Smooth muscle cell (in vitro differentiated cells): ENCODE measurements around the gene FAM81B. TPM values are rescaled to one million over a fixed set of nuclear protein-coding genes. Genes with fewer than 3 reads are reported as not detected.

ENCODE experiments used
- DNase-seq: peaks from one replicate; lab custom pipeline; 2025; ENCODE audit not compliant: unreplicated experiment; lab: John Stamatoyannopoulos, UW
- H2AFZ ChIP-seq: fragments of 200-600 bp; sonication (generic); 2 replicates; pipeline ENCODE4 v1.6.0; 2016; ENCODE audit warnings: antibody characterized with exemption, low read depth, mild to moderate bottlenecking
- H3F3A ChIP-seq: fragments of 200-600 bp; sonication (generic); 2 replicates; pipeline ENCODE4 v1.6.0; 2017; ENCODE audit warnings: antibody characterized with exemption, low read depth
- H3K27ac ChIP-seq: fragments of 200-600 bp; sonication (generic); 2 replicates; pipeline ENCODE4 v1.5.1; 2016; ENCODE audit warnings: low read depth, mild to moderate bottlenecking
- H3K27me3 ChIP-seq: fragments of 200-600 bp; sonication (generic); 2 replicates; pipeline ENCODE4 v1.6.1; 2016; ENCODE audit warnings: low read depth, mild to moderate bottlenecking
- H3K36me3 ChIP-seq: fragments of 200-600 bp; sonication (generic); 2 replicates; pipeline ENCODE4 v1.5.1; 2016; ENCODE audit warnings: low read depth
- H3K4me1 ChIP-seq: fragments of 200-600 bp; sonication (generic); 2 replicates; pipeline ENCODE4 v1.5.1; 2016; ENCODE audit warnings: low read depth
- H3K4me2 ChIP-seq: fragments of 200-600 bp; sonication (generic); 2 replicates; pipeline ENCODE4 v1.6.0; 2016; ENCODE audit warnings: mild to moderate bottlenecking
- H3K4me3 ChIP-seq: fragments of 200-600 bp; sonication (generic); 2 replicates; pipeline ENCODE4 v1.5.1; 2016; ENCODE audit warnings: mild to moderate bottlenecking
- H3K79me2 ChIP-seq: fragments of 200-600 bp; sonication (generic); 2 replicates; pipeline ENCODE4 v1.6.0; 2016; ENCODE audit warnings: low read depth, mild to moderate bottlenecking
- H3K9ac ChIP-seq: fragments of 200-600 bp; sonication (generic); 2 replicates; pipeline ENCODE4 v1.6.0; 2016; ENCODE audit warnings: low read depth
- H3K9me3 ChIP-seq: fragments of 200-600 bp; sonication (generic); replicated peaks from 2 replicates; pipeline ENCODE4 v1.5.1; 2016; ENCODE audit warnings: low read depth
- H4K20me1 ChIP-seq: fragments of 200-600 bp; sonication (generic); 2 replicates; pipeline ENCODE4 v1.6.0; 2016; ENCODE audit warnings: low read depth
- WGBS: methylation state at CpG from one replicate; pipeline ENCODE4 v1.1.7; 2016; ENCODE audit warnings: low lambda C conversion rate; 5-methylcytosine and 5-hydroxymethylcytosine counted together
- polyA plus RNA-seq: library from polyadenylated mRNA; unstranded; fragments of >200 nt; fragmentation: Nextera tagmentation; extraction: Ambion mirVana; gene quantifications from 2 replicates; pipeline ENCODE4 v1.2.1, GENCODE V29; 2016
- total RNA-seq: library from RNA; depleted of rRNA; stranded (reverse); fragments of >200 nt; gene quantifications from 2 replicates; pipeline ENCODE4 v1.2.3, GENCODE V29; 2014
- TF ChIP-seq, protein P1 (sequence below): fragments of 200-600 bp; sonication (generic); IDR thresholded peaks from 2 replicates; pipeline ENCODE4 v1.5.1; 2017; ENCODE audit warnings: borderline replicate concordance, mild to moderate bottlenecking, antibody characterized with exemption; ENCODE audit not compliant: insufficient read depth, poor library complexity, severe bottlenecking

Gene FAM81B
- total and polyA plus RNA-seq, 2 experiments from 2014 or later = not detected

DNA sequence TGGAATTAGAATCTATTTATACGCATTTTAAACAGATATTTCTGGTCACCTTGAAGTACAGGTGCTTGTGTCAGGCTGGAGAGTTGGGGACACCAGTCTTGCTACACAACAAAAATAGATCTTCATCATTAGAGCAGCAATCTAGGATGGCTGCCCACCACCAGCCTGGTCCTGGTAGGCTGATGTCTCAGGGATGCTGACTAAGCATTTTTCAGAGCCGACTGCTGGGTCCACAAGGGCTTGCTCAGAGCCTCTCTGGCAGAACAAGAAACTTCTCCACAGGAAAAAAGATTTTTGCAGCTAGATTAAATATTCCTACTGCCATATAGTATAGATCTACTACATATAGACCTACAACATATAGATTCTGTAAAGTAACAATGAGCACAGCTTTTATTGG, 12.0 kb upstream of the FAM81B start:
- no peak overlapping the region for H3K4me2 ChIP-seq
- H3K4me1 ChIP-seq = no peaks in the 10 kb centered on the region
- no peak overlapping the region for H3K4me3 ChIP-seq
- no peak overlapping the region for H2AFZ ChIP-seq
- TF ChIP-seq, protein P1, sequence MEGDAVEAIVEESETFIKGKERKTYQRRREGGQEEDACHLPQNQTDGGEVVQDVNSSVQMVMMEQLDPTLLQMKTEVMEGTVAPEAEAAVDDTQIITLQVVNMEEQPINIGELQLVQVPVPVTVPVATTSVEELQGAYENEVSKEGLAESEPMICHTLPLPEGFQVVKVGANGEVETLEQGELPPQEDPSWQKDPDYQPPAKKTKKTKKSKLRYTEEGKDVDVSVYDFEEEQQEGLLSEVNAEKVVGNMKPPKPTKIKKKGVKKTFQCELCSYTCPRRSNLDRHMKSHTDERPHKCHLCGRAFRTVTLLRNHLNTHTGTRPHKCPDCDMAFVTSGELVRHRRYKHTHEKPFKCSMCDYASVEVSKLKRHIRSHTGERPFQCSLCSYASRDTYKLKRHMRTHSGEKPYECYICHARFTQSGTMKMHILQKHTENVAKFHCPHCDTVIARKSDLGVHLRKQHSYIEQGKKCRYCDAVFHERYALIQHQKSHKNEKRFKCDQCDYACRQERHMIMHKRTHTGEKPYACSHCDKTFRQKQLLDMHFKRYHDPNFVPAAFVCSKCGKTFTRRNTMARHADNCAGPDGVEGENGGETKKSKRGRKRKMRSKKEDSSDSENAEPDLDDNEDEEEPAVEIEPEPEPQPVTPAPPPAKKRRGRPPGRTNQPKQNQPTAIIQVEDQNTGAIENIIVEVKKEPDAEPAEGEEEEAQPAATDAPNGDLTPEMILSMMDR = no peak
- H3K27me3 ChIP-seq = no peaks in the 10 kb centered on the region
- no peak overlapping the region for H3K9ac ChIP-seq
- no peaks in the 10 kb centered on the region for H3F3A ChIP-seq
- peaks cover 4% of the 10 kb centered on the region for H3K9me3 ChIP-seq
- DNase-seq = no peak
- no peaks in the 10 kb centered on the region for H3K36me3 ChIP-seq
- 93% methylated on average over 2 of the region's 2 CpGs for WGBS
- H4K20me1 ChIP-seq = no peaks in the 10 kb centered on the region
- no peaks in the 10 kb centered on the region for H3K79me2 ChIP-seq
- no peak overlapping the region for H3K27ac ChIP-seq

DNA sequence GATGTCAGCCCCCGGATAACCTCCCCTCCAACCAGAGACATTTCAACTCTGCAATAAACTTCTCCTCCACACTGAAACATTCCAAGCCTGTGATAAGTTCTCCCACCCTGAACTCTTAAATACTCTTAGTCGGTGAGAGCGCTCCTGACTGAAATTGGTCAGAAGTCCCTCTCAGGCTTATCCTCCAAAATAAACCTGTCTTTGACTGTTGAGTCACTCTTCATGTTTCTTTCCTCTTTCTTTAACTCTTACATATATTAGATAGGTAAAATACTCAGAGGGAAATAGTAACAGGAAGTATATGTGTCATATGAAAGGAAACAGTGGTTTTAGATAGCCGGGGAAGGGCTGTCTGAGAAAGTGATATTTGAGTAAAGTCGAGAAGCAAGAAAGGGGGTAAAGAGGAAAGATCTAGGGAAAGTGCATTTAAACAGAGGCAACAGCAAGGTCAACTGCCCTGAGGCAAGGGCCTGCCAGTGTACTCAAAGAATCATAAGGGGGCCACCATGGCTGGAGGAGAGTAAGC, 11.0 kb upstream of the FAM81B start:
- no peaks in the 10 kb centered on the region for H3K79me2 ChIP-seq
- 82% methylated on average over 5 of the region's 5 CpGs for WGBS
- no peaks in the 10 kb centered on the region for H3F3A ChIP-seq
- TF ChIP-seq, protein P1 = no peak
- H3K27ac ChIP-seq = no peak overlapping the region
- H3K27me3 ChIP-seq = no peaks in the 10 kb centered on the region
- H3K9ac ChIP-seq = no peak overlapping the region
- H4K20me1 ChIP-seq = no peaks in the 10 kb centered on the region
- no peak overlapping the region for H3K4me2 ChIP-seq
- no peaks in the 10 kb centered on the region for H3K36me3 ChIP-seq
- H3K4me3 ChIP-seq = no peak overlapping the region
- no peaks in the 10 kb centered on the region for H3K4me1 ChIP-seq
- H3K9me3 ChIP-seq = peaks cover 4% of the 10 kb centered on the region
- H2AFZ ChIP-seq = no peak overlapping the region
- DNase-seq = no peak

DNA sequence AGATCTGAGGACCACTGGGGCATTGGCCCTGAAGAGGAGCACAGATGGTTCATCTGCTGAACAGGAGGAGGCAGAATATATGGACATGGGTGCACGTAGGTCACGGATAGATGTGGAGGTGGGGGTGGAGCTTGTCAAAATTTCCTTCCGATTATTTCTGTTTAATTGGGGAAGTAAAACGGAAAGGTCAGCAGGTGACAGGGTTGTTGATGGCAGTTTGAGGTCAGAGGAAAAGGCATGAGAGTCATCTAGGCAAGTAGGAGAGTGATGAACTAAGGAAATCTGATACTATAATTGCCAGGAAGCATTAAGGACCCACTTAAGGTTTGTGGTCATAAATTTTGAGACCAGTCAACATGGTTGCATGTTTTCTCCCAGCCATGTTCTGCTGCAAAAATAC, 8.4 kb upstream of the FAM81B start:
- no peak overlapping the region for H3K4me3 ChIP-seq
- H3K4me1 ChIP-seq = no peaks in the 10 kb centered on the region
- 83% methylated on average over 4 of the region's 4 CpGs for WGBS
- H3K4me2 ChIP-seq = no peak overlapping the region
- TF ChIP-seq, protein P1 = no peak
- no peak overlapping the region for H3K27ac ChIP-seq
- H3K27me3 ChIP-seq = no peaks in the 10 kb centered on the region
- no peak overlapping the region for H2AFZ ChIP-seq
- no peaks in the 10 kb centered on the region for H3K79me2 ChIP-seq
- H3K9ac ChIP-seq = no peak overlapping the region
- no peak for DNase-seq
- H3F3A ChIP-seq = no peaks in the 10 kb centered on the region
- peaks cover 4% of the 10 kb centered on the region for H3K9me3 ChIP-seq
- no peaks in the 10 kb centered on the region for H3K36me3 ChIP-seq
- H4K20me1 ChIP-seq = no peaks in the 10 kb centered on the region

DNA sequence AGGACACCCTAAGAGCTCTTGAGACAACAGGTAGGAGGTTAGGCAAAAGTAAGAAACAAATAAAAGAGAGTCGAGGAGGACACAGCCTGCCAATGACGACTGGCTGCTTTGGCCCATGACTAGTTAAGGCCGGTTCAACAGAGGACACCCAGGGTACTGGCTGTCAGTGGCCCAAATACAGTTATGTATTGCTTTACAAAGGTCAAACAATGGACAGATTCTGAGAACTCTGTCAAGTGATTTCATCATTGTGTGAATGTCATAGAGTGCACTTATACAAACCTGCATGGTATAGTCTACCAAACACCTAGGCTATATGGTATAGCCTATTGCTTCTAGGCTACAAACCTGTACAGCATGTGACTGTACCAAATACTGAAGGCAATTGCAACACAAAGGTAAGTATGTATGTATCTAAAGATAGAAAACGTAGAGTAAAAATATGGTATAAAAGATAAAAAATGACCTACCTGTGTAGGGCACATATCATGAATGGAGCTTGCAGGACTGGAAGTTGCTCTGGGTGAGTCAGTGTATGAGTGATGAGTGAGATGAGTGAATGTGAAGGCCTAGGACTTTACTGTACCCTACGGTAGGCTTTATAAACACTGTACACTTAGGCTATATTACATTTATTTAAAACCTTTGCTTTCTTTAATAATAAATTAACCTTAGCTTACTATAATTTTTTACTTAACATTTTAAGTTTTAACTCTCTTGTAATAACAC, 6.5 kb upstream of the FAM81B start:
- Histone ChIP-seq H4K20me1 (no peaks in the 10 kb centered on the region), H3K4me3 (no peak overlapping the region), H3K9ac (no peak overlapping the region), H3F3A (no peaks in the 10 kb centered on the region), H3K27ac (no peak overlapping the region), H2AFZ (no peak overlapping the region), H3K36me3 (no peaks in the 10 kb centered on the region), H3K9me3 (peaks cover 4% of the 10 kb centered on the region), H3K4me1 (no peaks in the 10 kb centered on the region), H3K4me2 (no peak overlapping the region), H3K27me3 (no peaks in the 10 kb centered on the region), H3K79me2 (no peaks in the 10 kb centered on the region)
- WGBS = 69% methylated on average over 5 of the region's 5 CpGs
- DNase-seq = no peak
- TF ChIP-seq, protein P1 = no peak
